Measurements from ENCODE around the gene SOX2.

Gene SOX2

GRCh38 chr3:181712553-181713279, 991 bp downstream of the SOX2 start:
- TF ChIP-seq, protein P1, sequence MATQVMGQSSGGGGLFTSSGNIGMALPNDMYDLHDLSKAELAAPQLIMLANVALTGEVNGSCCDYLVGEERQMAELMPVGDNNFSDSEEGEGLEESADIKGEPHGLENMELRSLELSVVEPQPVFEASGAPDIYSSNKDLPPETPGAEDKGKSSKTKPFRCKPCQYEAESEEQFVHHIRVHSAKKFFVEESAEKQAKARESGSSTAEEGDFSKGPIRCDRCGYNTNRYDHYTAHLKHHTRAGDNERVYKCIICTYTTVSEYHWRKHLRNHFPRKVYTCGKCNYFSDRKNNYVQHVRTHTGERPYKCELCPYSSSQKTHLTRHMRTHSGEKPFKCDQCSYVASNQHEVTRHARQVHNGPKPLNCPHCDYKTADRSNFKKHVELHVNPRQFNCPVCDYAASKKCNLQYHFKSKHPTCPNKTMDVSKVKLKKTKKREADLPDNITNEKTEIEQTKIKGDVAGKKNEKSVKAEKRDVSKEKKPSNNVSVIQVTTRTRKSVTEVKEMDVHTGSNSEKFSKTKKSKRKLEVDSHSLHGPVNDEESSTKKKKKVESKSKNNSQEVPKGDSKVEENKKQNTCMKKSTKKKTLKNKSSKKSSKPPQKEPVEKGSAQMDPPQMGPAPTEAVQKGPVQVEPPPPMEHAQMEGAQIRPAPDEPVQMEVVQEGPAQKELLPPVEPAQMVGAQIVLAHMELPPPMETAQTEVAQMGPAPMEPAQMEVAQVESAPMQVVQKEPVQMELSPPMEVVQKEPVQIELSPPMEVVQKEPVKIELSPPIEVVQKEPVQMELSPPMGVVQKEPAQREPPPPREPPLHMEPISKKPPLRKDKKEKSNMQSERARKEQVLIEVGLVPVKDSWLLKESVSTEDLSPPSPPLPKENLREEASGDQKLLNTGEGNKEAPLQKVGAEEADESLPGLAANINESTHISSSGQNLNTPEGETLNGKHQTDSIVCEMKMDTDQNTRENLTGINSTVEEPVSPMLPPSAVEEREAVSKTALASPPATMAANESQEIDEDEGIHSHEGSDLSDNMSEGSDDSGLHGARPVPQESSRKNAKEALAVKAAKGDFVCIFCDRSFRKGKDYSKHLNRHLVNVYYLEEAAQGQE (IDR thresholded peaks at IDR 0.05; ENCODE audit: low read depth), result no peak
- TF ChIP-seq CEBPB (IDR thresholded peaks at IDR 0.05), result no peak
- no peak for TF ChIP-seq ZBTB7A (IDR thresholded peaks at IDR 0.05; ENCODE audit: low read depth)
- no peak for TF ChIP-seq EP300 (IDR thresholded peaks at IDR 0.05; ENCODE audit: borderline replicate concordance)
- TF ChIP-seq TEAD4 (IDR thresholded peaks at IDR 0.05), result no peak
- no peak for TF ChIP-seq MAX (IDR thresholded peaks at IDR 0.05)
- no peak for TF ChIP-seq TCF12 (IDR thresholded peaks at IDR 0.05; ENCODE audit: low read depth)
- no peak for TF ChIP-seq FOXM1 (IDR thresholded peaks at IDR 0.05; ENCODE audit: borderline replicate concordance, low read depth)
- no peak for TF ChIP-seq EGR1 (IDR thresholded peaks at IDR 0.05)
- no peak for TF ChIP-seq TAF1 (IDR thresholded peaks at IDR 0.05; ENCODE audit: low read depth)
- TF ChIP-seq, protein P2, sequence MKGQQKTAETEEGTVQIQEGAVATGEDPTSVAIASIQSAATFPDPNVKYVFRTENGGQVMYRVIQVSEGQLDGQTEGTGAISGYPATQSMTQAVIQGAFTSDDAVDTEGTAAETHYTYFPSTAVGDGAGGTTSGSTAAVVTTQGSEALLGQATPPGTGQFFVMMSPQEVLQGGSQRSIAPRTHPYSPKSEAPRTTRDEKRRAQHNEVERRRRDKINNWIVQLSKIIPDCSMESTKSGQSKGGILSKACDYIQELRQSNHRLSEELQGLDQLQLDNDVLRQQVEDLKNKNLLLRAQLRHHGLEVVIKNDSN (IDR thresholded peaks at IDR 0.05), result no peak

GRCh38 chr3:181713280-181713647, 1.5 kb downstream of the SOX2 start:
- TF ChIP-seq RAD21 (IDR thresholded peaks at IDR 0.05; ENCODE audit: low read depth), result no peak
- TF ChIP-seq TEAD4 (IDR thresholded peaks at IDR 0.05), result no peak
- TF ChIP-seq ZBTB7A (IDR thresholded peaks at IDR 0.05; ENCODE audit: low read depth), result no peak
- no peak for TF ChIP-seq MAX (IDR thresholded peaks at IDR 0.05)

GRCh38 chr3:181713676-181714612, 2.2 kb downstream of the SOX2 start:
- no peak for TF ChIP-seq TEAD4 (IDR thresholded peaks at IDR 0.05)
- TF ChIP-seq CEBPB (IDR thresholded peaks at IDR 0.05), result no peak
- TF ChIP-seq ZBTB7A (IDR thresholded peaks at IDR 0.05; ENCODE audit: low read depth), result no peak
- no peak for TF ChIP-seq EGR1 (IDR thresholded peaks at IDR 0.05)
- TF ChIP-seq TAF1 (IDR thresholded peaks at IDR 0.05; ENCODE audit: low read depth), result no peak
- TF ChIP-seq, protein P1 (IDR thresholded peaks at IDR 0.05; ENCODE audit: low read depth), result no peak
- no peak for TF ChIP-seq NFIC (IDR thresholded peaks at IDR 0.05)
- no peak for TF ChIP-seq RAD21 (IDR thresholded peaks at IDR 0.05; ENCODE audit: low read depth)
- no peak for TF ChIP-seq FOXM1 (IDR thresholded peaks at IDR 0.05; ENCODE audit: borderline replicate concordance, low read depth)

DNA sequence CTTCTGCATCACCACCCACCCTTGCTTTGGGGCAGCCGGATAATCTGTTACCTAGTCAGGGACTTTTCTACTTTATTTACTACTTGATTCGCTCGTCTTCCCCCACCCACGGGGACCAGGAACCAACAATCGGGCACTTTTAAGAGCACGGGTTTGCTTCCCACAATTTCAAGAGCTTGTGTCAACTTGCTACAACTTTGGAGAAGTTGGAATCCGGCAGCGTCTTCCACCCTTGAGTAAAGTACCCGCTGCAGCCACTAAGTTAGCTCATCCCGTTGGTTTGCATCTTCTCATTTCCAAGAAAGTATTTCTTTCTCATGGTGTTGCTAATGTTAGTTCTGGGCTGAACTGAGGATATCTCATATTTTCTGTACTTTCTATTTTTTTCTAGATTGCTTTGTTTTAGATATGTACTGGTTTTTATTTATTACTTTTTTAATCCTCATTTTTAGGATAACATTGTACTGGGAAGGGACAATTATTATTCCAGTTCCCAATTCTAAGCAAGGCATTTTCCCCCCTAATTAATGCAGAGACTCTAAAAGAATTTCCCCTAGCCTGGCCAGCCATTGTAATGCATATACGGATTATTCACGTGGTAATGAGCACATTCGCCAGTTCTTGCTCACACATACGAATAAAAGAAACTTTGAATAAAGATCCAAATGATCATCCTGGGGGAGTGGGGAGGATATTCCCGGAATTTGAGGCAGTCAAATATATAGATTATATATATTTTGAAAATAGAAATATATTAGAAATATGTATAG, 4.0 kb downstream of the SOX2 start:
- TF ChIP-seq TAF1 (IDR thresholded peaks at IDR 0.05; ENCODE audit: low read depth) (no peak), EGR1 (IDR thresholded peaks at IDR 0.05) (no peak), RAD21 (IDR thresholded peaks at IDR 0.05; ENCODE audit: low read depth) (no peak), FOXM1 (IDR thresholded peaks at IDR 0.05; ENCODE audit: borderline replicate concordance, low read depth) (no peak), ZBTB7A (IDR thresholded peaks at IDR 0.05; ENCODE audit: low read depth) (no peak), EP300 (IDR thresholded peaks at IDR 0.05; ENCODE audit: borderline replicate concordance) (no peak), MAX (IDR thresholded peaks at IDR 0.05) (no peak), CEBPB (IDR thresholded peaks at IDR 0.05) (no peak), TCF12 (IDR thresholded peaks at IDR 0.05; ENCODE audit: low read depth) (no peak), YY1 (IDR thresholded peaks at IDR 0.05; ENCODE audit: low read depth) (no peak), CREB1 (IDR thresholded peaks at IDR 0.05; ENCODE audit: low read depth) (no peak)
- TF ChIP-seq, protein P2 (IDR thresholded peaks at IDR 0.05), result no peak
- TF ChIP-seq, protein P1 (IDR thresholded peaks at IDR 0.05; ENCODE audit: low read depth), result no peak

All from Ishikawa (cell line).